IMR-90 (cell line): ENCODE measurements around the gene KRT72. TPM values are rescaled to one million over a fixed set of nuclear protein-coding genes. Genes with fewer than 3 reads are reported as not detected.

Experiments used
- ATAC-seq: fragments of 200-7000 bp; cut with Tn5 transposase; 2 replicates; pipeline ENCODE4 v1.9.1; 2020; ENCODE audit warnings: low read depth, mild to moderate bottlenecking, moderate library complexity
- BruUV-seq: library from RNA; stranded (reverse); fragments of 400-500 nt; replicated peaks from 2 replicates; lab custom pipeline; 2021; lab: Mats Ljungman, UMichigan
- CTCF ChIA-PET: fragments of 300-600 bp; formaldehyde crosslinking; extraction: SDS; loops from one replicate; lab custom pipeline; 2021; ENCODE audit warnings: antibody characterized with exemption; lab: Yijun Ruan, JAX
- POLR2A ChIA-PET: fragments of 300-600 bp; sonication (Branson Sonifier 250); formaldehyde crosslinking; loops from one replicate; lab custom pipeline; 2022; ENCODE audit warnings: antibody characterized with exemption; ENCODE audit not compliant: unreplicated experiment; lab: Charles Lee
- DNase-seq: peaks from one replicate; pipeline ENCODE4 v3.0.0; 2013
- H2AFZ ChIP-seq: replicated peaks from 2 replicates; pipeline ENCODE3; 2013; ENCODE audit warnings: low read length, mild to moderate bottlenecking; ENCODE audit not compliant: poor library complexity
- H2AK5ac ChIP-seq: 2 replicates; pipeline ENCODE4 v1.6.1; 2013; ENCODE audit warnings: low read depth, low read length, inconsistent platforms
- H2AK9ac ChIP-seq: replicated peaks from 2 replicates; pipeline ENCODE3; 2013; ENCODE audit warnings: mild to moderate bottlenecking, low read depth, low read length, moderate library complexity; ENCODE audit not compliant: poor library complexity
- H2BK120ac ChIP-seq: 2 replicates; pipeline ENCODE4 v1.6.1; 2013; ENCODE audit warnings: low read depth, low read length, inconsistent platforms
- H2BK15ac ChIP-seq: 3 replicates; pipeline ENCODE4 v1.6.1; 2013; ENCODE audit warnings: low read depth, low read length, inconsistent platforms
- H2BK20ac ChIP-seq: 2 replicates; pipeline ENCODE4 v1.6.1; 2013; ENCODE audit warnings: low read depth, mild to moderate bottlenecking, inconsistent platforms, low read length, moderate library complexity
- H2BK5ac ChIP-seq: 2 replicates; pipeline ENCODE4 v1.6.1; 2013; ENCODE audit warnings: mild to moderate bottlenecking, low read depth, low read length, inconsistent platforms; ENCODE audit not compliant: poor library complexity, severe bottlenecking
- H3K14ac ChIP-seq: replicated peaks from 2 replicates; pipeline ENCODE4 v1.6.1; 2013; ENCODE audit warnings: low read depth, low read length, inconsistent platforms
- H3K18ac ChIP-seq: 2 replicates; pipeline ENCODE4 v1.6.1; 2013; ENCODE audit warnings: low read depth, low read length, control low read depth
- H3K23ac ChIP-seq: 2 replicates; pipeline ENCODE4 v1.6.1; 2013; ENCODE audit warnings: low read depth, low read length, inconsistent platforms
- H3K27ac ChIP-seq: 2 replicates; pipeline ENCODE4 v1.5.1; 2013; ENCODE audit warnings: mild to moderate bottlenecking, control low read depth, low read length; ENCODE audit not compliant: insufficient read depth
- H3K27me3 ChIP-seq: 2 replicates; pipeline ENCODE4 v1.6.1; 2013; ENCODE audit warnings: low read length; ENCODE audit not compliant: control insufficient read depth, insufficient read depth
- H3K36me3 ChIP-seq: 2 replicates; pipeline ENCODE4 v1.6.1; 2013; ENCODE audit warnings: low read length, mixed read lengths; ENCODE audit not compliant: control insufficient read depth, insufficient read depth
- H3K4ac ChIP-seq: 2 replicates; pipeline ENCODE4 v1.6.1; 2013; ENCODE audit warnings: low read depth, low read length, inconsistent platforms
- H3K4me1 ChIP-seq: 2 replicates; pipeline ENCODE4 v1.6.1; 2013; ENCODE audit warnings: low read length, mixed read lengths; ENCODE audit not compliant: control insufficient read depth, insufficient read depth
- H3K4me2 ChIP-seq: 2 replicates; pipeline ENCODE4 v1.6.1; 2013; ENCODE audit warnings: low read depth, mild to moderate bottlenecking, control low read depth, low read length, moderate library complexity
- H3K4me3 ChIP-seq: 2 replicates; pipeline ENCODE4 v1.5.1; 2013; ENCODE audit warnings: low read depth, mild to moderate bottlenecking, control low read depth, low read length, moderate library complexity; ENCODE audit not compliant: insufficient read depth
- H3K56ac ChIP-seq: 2 replicates; pipeline ENCODE4 v1.6.1; 2013; ENCODE audit warnings: low read length, inconsistent platforms; ENCODE audit not compliant: insufficient read depth; ENCODE audit errors: extremely low read depth
- H3K79me1 ChIP-seq, 2 experiments: 2 replicates each; pipeline ENCODE4 v1.6.1; 2013; ENCODE audit warnings: low read length in 2 of 2, inconsistent platforms in 1 of 2, low read depth in 1 of 2
- H3K9ac ChIP-seq: 2 replicates; pipeline ENCODE4 v1.6.1; 2013; ENCODE audit warnings: low read depth, low read length, control low read depth
- H3K9me1 ChIP-seq: 2 replicates; pipeline ENCODE4 v1.6.1; 2013; ENCODE audit warnings: low read length, inconsistent platforms; ENCODE audit not compliant: insufficient read depth
- H3K9me3 ChIP-seq: 2 replicates; pipeline ENCODE4 v1.6.1; 2013; ENCODE audit warnings: low read length; ENCODE audit not compliant: control insufficient read depth, insufficient read depth
- H4K20me1 ChIP-seq: 2 replicates; pipeline ENCODE4 v1.6.1; 2013; ENCODE audit warnings: low read length, inconsistent platforms; ENCODE audit not compliant: insufficient read depth
- H4K5ac ChIP-seq: 2 replicates; pipeline ENCODE4 v1.6.1; 2013; ENCODE audit warnings: mild to moderate bottlenecking, low read depth, low read length, control low read depth
- H4K8ac ChIP-seq, 2 experiments: 2 replicates each; pipeline ENCODE4 v1.6.1; 2013; ENCODE audit warnings: low read depth in 2 of 2, low read length in 2 of 2, control low read depth in 1 of 2, inconsistent platforms in 1 of 2
- H4K91ac ChIP-seq: 2 replicates; pipeline ENCODE4 v1.6.1; 2013; ENCODE audit warnings: low read depth, low read length, inconsistent platforms; ENCODE audit not compliant: insufficient read depth
- BHLHE40 ChIP-seq: fragments of 150-350 bp; IDR thresholded peaks from 2 replicates; pipeline ENCODE4 v1.6.1; 2016; ENCODE audit warnings: mild to moderate bottlenecking, low read depth, low read length
- CEBPB ChIP-seq: IDR thresholded peaks from 2 replicates; pipeline ENCODE4 v1.6.1; 2012; ENCODE audit warnings: low read depth, low read length, improper control_type of control experiment
- CHD1 ChIP-seq: IDR thresholded peaks from 2 replicates; pipeline ENCODE4 v1.6.1; 2012; ENCODE audit warnings: low read depth, low read length, improper control_type of control experiment
- FOS ChIP-seq: fragments of 150-350 bp; IDR thresholded peaks from 2 replicates; pipeline ENCODE4 v1.6.1; 2016; ENCODE audit warnings: low read depth, low read length
- MAFK ChIP-seq: IDR thresholded peaks from 2 replicates; pipeline ENCODE4 v1.6.1; 2012; ENCODE audit warnings: low read depth, low read length, improper control_type of control experiment
- MAZ ChIP-seq: IDR thresholded peaks from 2 replicates; pipeline ENCODE4 v1.6.1; 2012; ENCODE audit warnings: low read depth, mild to moderate bottlenecking, low read length, improper control_type of control experiment, moderate library complexity, borderline replicate concordance
- MXI1 ChIP-seq: IDR thresholded peaks from 2 replicates; pipeline ENCODE4 v1.6.1; 2012; ENCODE audit warnings: low read depth, mild to moderate bottlenecking, low read length, moderate library complexity, borderline replicate concordance
- NFE2L2 ChIP-seq: fragments of 150-350 bp; IDR thresholded peaks from 2 replicates; pipeline ENCODE4 v1.6.1; 2016; ENCODE audit warnings: low read depth, mild to moderate bottlenecking, low read length
- POLR2A ChIP-seq: IDR thresholded peaks from 2 replicates; pipeline ENCODE4 v1.6.1; 2012; ENCODE audit warnings: mild to moderate bottlenecking, low read depth, low read length
- RAD21 ChIP-seq: IDR thresholded peaks from 2 replicates; pipeline ENCODE4 v1.6.1; 2012; ENCODE audit warnings: low read length, improper control_type of control experiment
- RCOR1 ChIP-seq: IDR thresholded peaks from 2 replicates; pipeline ENCODE4 v1.6.1; 2012; ENCODE audit warnings: mild to moderate bottlenecking, low read length, improper control_type of control experiment; ENCODE audit not compliant: insufficient replicate concordance
- RFX5 ChIP-seq: IDR thresholded peaks from 2 replicates; pipeline ENCODE4 v1.8.0; 2012; ENCODE audit warnings: low read depth, mild to moderate bottlenecking, low read length, moderate library complexity
- SMC3 ChIP-seq: fragments of 150-350 bp; IDR thresholded peaks from 2 replicates; pipeline ENCODE4 v1.6.1; 2016; ENCODE audit warnings: low read depth, mild to moderate bottlenecking, antibody characterized with exemption, low read length, moderate library complexity
- WGBS, 2 experiments: methylation state at CpG; one replicate each; pipeline versions ENCODE4 v1.1.5 to v1.1.7; 2013; ENCODE audit warnings: missing lambda C conversion rate in 2 of 2; ENCODE audit not compliant: insufficient read length in 1 of 2; ENCODE audit errors: extremely low coverage in 2 of 2; 5-methylcytosine and 5-hydroxymethylcytosine counted together
- dilution Hi-C: fragments of 300-500 bp; cut with HindIII; formaldehyde crosslinking; loops from one replicate; pipeline ENCODE4 v1.14.3; 2018; ENCODE audit warnings: low sequenced_read_pairs; ENCODE audit not compliant: unreplicated experiment
- in situ Hi-C: fragments of 300-500 bp; cut with MboI; formaldehyde crosslinking; loops from 3 replicates; pipeline ENCODE4 v1.14.3; 2019; ENCODE audit warnings: low sequenced_read_pairs, inconsistent platforms, mixed read lengths
- intact Hi-C: fragments of 100-400 bp; cut with micrococcal nuclease; formaldehyde crosslinking; loops from 2 replicates; pipeline ENCODE4 v1.10.0; 2022
- polyA plus RNA-seq, 3 experiments: library from polyadenylated mRNA; depleted of rRNA; stranded (reverse); fragments of >200 nt; gene quantifications; 2 replicates each; pipeline ENCODE4 v1.2.3, GENCODE V29; 2012; ENCODE audit warnings: low replicate concordance in 1 of 3
- total RNA-seq: library from RNA; depleted of rRNA; stranded (reverse); fragments of >200 nt; gene quantifications from 2 replicates; pipeline ENCODE4 v1.2.3, GENCODE V29; 2012
- TF ChIP-seq, protein P1 (sequence below): fragments of 150-350 bp; IDR thresholded peaks from 2 replicates; pipeline ENCODE4 v1.6.1; 2017; ENCODE audit warnings: mild to moderate bottlenecking, antibody characterized with exemption, low read length, low read depth
- TF ChIP-seq, protein P2 (sequence below): conservative IDR thresholded peaks from 2 replicates; pipeline ENCODE4 v1.5.1; 2012; ENCODE audit warnings: mild to moderate bottlenecking, low read depth, low read length, improper control_type of control experiment
- TF ChIP-seq, protein P3 (sequence below): fragments of 150-350 bp; IDR thresholded peaks from 2 replicates; pipeline ENCODE4 v1.6.1; 2016; ENCODE audit warnings: low read depth, mild to moderate bottlenecking, low read length, moderate library complexity, borderline replicate concordance

KRT72 gene
- total and polyA plus RNA-seq, 2 of the 4 experiments (the other 2 are of a cell fraction) = not detected

DNA sequence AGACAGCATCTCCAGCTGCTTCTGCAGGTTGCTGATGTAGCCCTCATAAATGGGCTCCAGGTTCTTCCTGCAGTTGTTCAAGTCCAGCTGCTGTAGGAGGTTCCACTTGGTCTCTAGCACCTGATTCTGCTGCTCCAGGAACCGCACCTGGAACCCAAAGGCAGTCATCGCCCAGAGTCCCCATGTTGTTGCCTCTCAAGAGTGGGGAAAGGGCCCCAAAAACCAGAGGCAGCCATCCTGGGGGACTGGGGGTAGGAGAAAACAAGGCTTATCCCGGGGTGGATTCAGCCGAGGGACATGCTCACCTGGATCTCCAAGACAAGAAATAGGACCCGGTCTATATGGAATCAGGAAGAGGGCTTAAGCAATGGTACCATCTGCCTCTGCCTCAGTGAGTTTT lies 2.3 kb downstream of the KRT72 start:
- H2AK9ac ChIP-seq = no peak overlapping the region
- ATAC-seq (no peak), DNase-seq (no peak)
- no peak overlapping the region for H3K14ac ChIP-seq
- dilution Hi-C loops = no loop called here
- intact Hi-C loops = no loop called here
- in situ Hi-C loops = no loop called here
- H3K4ac ChIP-seq = no peak overlapping the region
- no TSS peak for BruUV-seq
- H3K4me1 ChIP-seq = no peaks in the 10 kb centered on the region
- no peak overlapping the region for H3K23ac ChIP-seq
- no peak overlapping the region for H3K9ac ChIP-seq
- H2AFZ ChIP-seq = no peak overlapping the region
- no peak overlapping the region for H4K5ac ChIP-seq
- no peak overlapping the region for H3K27ac ChIP-seq
- ChIA-PET POLR2A (no interaction called here), CTCF (no interaction called here)
- H3K79me1 ChIP-seq = no peaks in the 10 kb centered on the region
- H3K4me3 ChIP-seq = no peak overlapping the region
- H3K4me2 ChIP-seq = no peak overlapping the region
- no peak overlapping the region for H3K18ac ChIP-seq
- no peak overlapping the region for H2BK20ac ChIP-seq
- no peaks in the 10 kb centered on the region for H3K9me3 ChIP-seq
- WGBS, 2 experiments = 89% methylated on average over 1 of the region's 5 CpGs; no CpG with 5 or more reads in 1 of the 2 experiments
- H4K91ac ChIP-seq = no peak overlapping the region
- H2AK5ac ChIP-seq = no peak overlapping the region
- H4K8ac ChIP-seq = no peak overlapping the region
- no peak overlapping the region for H2BK5ac ChIP-seq
- no peaks in the 10 kb centered on the region for H3K9me1 ChIP-seq
- no peak overlapping the region for H3K56ac ChIP-seq
- H3K27me3 ChIP-seq = peaks cover 37% of the 10 kb centered on the region
- no peaks in the 10 kb centered on the region for H3K36me3 ChIP-seq
- H2BK120ac ChIP-seq = no peak overlapping the region
- TF ChIP-seq RCOR1 (no peak), CHD1 (no peak), RFX5 (no peak), CEBPB (no peak), SMC3 (no peak), MXI1 (no peak), MAZ (no peak), POLR2A (no peak), RAD21 (no peak), NFE2L2 (no peak), BHLHE40 (no peak), FOS (no peak), MAFK (no peak)
- TF ChIP-seq, protein P1, sequence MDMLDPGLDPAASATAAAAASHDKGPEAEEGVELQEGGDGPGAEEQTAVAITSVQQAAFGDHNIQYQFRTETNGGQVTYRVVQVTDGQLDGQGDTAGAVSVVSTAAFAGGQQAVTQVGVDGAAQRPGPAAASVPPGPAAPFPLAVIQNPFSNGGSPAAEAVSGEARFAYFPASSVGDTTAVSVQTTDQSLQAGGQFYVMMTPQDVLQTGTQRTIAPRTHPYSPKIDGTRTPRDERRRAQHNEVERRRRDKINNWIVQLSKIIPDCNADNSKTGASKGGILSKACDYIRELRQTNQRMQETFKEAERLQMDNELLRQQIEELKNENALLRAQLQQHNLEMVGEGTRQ = no peak
- TF ChIP-seq, protein P2, sequence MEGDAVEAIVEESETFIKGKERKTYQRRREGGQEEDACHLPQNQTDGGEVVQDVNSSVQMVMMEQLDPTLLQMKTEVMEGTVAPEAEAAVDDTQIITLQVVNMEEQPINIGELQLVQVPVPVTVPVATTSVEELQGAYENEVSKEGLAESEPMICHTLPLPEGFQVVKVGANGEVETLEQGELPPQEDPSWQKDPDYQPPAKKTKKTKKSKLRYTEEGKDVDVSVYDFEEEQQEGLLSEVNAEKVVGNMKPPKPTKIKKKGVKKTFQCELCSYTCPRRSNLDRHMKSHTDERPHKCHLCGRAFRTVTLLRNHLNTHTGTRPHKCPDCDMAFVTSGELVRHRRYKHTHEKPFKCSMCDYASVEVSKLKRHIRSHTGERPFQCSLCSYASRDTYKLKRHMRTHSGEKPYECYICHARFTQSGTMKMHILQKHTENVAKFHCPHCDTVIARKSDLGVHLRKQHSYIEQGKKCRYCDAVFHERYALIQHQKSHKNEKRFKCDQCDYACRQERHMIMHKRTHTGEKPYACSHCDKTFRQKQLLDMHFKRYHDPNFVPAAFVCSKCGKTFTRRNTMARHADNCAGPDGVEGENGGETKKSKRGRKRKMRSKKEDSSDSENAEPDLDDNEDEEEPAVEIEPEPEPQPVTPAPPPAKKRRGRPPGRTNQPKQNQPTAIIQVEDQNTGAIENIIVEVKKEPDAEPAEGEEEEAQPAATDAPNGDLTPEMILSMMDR = no peak
- TF ChIP-seq, protein P3, sequence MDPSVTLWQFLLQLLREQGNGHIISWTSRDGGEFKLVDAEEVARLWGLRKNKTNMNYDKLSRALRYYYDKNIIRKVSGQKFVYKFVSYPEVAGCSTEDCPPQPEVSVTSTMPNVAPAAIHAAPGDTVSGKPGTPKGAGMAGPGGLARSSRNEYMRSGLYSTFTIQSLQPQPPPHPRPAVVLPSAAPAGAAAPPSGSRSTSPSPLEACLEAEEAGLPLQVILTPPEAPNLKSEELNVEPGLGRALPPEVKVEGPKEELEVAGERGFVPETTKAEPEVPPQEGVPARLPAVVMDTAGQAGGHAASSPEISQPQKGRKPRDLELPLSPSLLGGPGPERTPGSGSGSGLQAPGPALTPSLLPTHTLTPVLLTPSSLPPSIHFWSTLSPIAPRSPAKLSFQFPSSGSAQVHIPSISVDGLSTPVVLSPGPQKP = no peak
- H2BK15ac ChIP-seq = no peak overlapping the region
- no peaks in the 10 kb centered on the region for H4K20me1 ChIP-seq
